GM23338 (cell line): ENCODE data around the gene R3HCC1L. TPM values are rescaled to one million over a fixed set of nuclear protein-coding genes. Genes with fewer than 3 reads are reported as not detected.

Source experiments
- ATAC-seq: fragments of 200-7000 bp; cut with Tn5 transposase; 3 replicates; pipeline ENCODE4 v1.9.1; 2020
- DNase-seq: peaks from one replicate; pipeline ENCODE4 v3.0.0-alpha.2; 2015; ENCODE audit warnings: low spot score
- H2AFZ ChIP-seq: fragments of 200-600 bp; sonication (generic); 2 replicates; pipeline ENCODE4 v1.8.0; 2016; ENCODE audit warnings: antibody characterized with exemption, mild to moderate bottlenecking, moderate library complexity
- H3F3A ChIP-seq: fragments of 200-600 bp; sonication (generic); replicated peaks from 2 replicates; pipeline ENCODE4 v1.8.0; 2017; ENCODE audit warnings: antibody characterized with exemption, mixed run types, low read depth
- H3K27ac ChIP-seq: fragments of 200-600 bp; sonication (generic); 2 replicates; pipeline ENCODE4 v1.6.1; 2016; ENCODE audit warnings: low read depth
- H3K27me3 ChIP-seq: fragments of 200-600 bp; sonication (generic); 2 replicates; pipeline ENCODE4 v1.8.0; 2016; ENCODE audit warnings: mild to moderate bottlenecking, mixed run types, moderate library complexity; ENCODE audit not compliant: insufficient read depth
- H3K36me3 ChIP-seq: fragments of 200-600 bp; sonication (generic); 2 replicates; pipeline ENCODE4 v1.8.0; 2016; ENCODE audit warnings: mild to moderate bottlenecking; ENCODE audit not compliant: insufficient read depth
- H3K4me1 ChIP-seq: fragments of 200-600 bp; sonication (generic); 2 replicates; pipeline ENCODE4 v1.8.0; 2016; ENCODE audit warnings: mild to moderate bottlenecking, moderate library complexity; ENCODE audit not compliant: insufficient read depth
- H3K4me2 ChIP-seq: fragments of 200-600 bp; sonication (generic); 2 replicates; pipeline ENCODE4 v1.7.1; 2017; ENCODE audit warnings: mixed run types
- H3K4me3 ChIP-seq: fragments of 200-600 bp; sonication (generic); 2 replicates; pipeline ENCODE4 v1.6.1; 2016; ENCODE audit warnings: mixed run types
- H3K79me2 ChIP-seq: fragments of 200-600 bp; sonication (generic); replicated peaks from 2 replicates; pipeline ENCODE4 v1.8.0; 2017; ENCODE audit warnings: mild to moderate bottlenecking; ENCODE audit not compliant: insufficient read depth
- H3K9me2 ChIP-seq: fragments of 200-600 bp; sonication (generic); 2 replicates; pipeline ENCODE4 v1.8.0; 2017; ENCODE audit not compliant: insufficient read depth
- H4K20me1 ChIP-seq: fragments of 200-600 bp; sonication (generic); replicated peaks from 2 replicates; pipeline ENCODE4 v1.8.0; 2017; ENCODE audit warnings: mild to moderate bottlenecking; ENCODE audit not compliant: insufficient read depth
- H3K27ac Mint-ChIP-seq: 2 replicates; pipeline ENCODE4 v1.8.0; 2020; ENCODE audit warnings: inconsistent platforms, mild to moderate bottlenecking, moderate library complexity, mixed read lengths
- H3K27me3 Mint-ChIP-seq: 3 replicates; pipeline ENCODE4 v1.8.0; 2022; ENCODE audit warnings: low read depth, mild to moderate bottlenecking, moderate library complexity, mixed read lengths, inconsistent platforms; ENCODE audit not compliant: insufficient read depth, poor library complexity
- H3K36me3 Mint-ChIP-seq: 3 replicates; pipeline ENCODE4 v1.8.0; 2021; ENCODE audit warnings: low read depth, mild to moderate bottlenecking, inconsistent platforms, moderate library complexity, mixed read lengths
- H3K4me1 Mint-ChIP-seq: 3 replicates; pipeline ENCODE4 v1.8.0; 2020; ENCODE audit warnings: mild to moderate bottlenecking, inconsistent platforms, mixed read lengths
- H3K4me3 Mint-ChIP-seq: 3 replicates; pipeline ENCODE4 v1.8.0; 2021; ENCODE audit warnings: moderate library complexity, mild to moderate bottlenecking, inconsistent platforms, mixed read lengths
- H3K9me3 Mint-ChIP-seq: 3 replicates; pipeline ENCODE4 v1.8.0; 2020; ENCODE audit warnings: moderate library complexity, mild to moderate bottlenecking, inconsistent platforms, mixed read lengths
- JUNB ChIP-seq: IDR thresholded peaks from one replicate; pipeline ENCODE4 v1.6.1; 2016; ENCODE audit warnings: antibody characterized with exemption; ENCODE audit not compliant: unreplicated experiment
- ZNF114 ChIP-seq: fragments of 250-450 bp; sonication (Bioruptor Pico); IDR thresholded peaks from 2 replicates; pipeline ENCODE4 v1.5.0; 2020; ENCODE audit warnings: mild to moderate bottlenecking, moderate library complexity
- polyA plus RNA-seq: library from polyadenylated mRNA; unstranded; fragments of >200 nt; fragmentation: Nextera tagmentation; extraction: Ambion mirVana; gene quantifications from 2 replicates; pipeline ENCODE4 v1.2.1, GENCODE V29; 2016
- total RNA-seq: library from RNA; depleted of rRNA; stranded (reverse); fragments of >200 nt; shearing (Covaris generic); gene quantifications from 2 replicates; pipeline ENCODE4 v1.2.3, GENCODE V29; 2014
- TF ChIP-seq, protein P1 (sequence below): fragments of 250-450 bp; sonication (Bioruptor Pico); IDR thresholded peaks from 2 replicates; pipeline ENCODE4 v1.5.0; 2020; ENCODE audit warnings: mild to moderate bottlenecking, moderate library complexity
- TF ChIP-seq, protein P2 (sequence below), 2 experiments: fragments of 200-600 bp in 1 of 2; sonication (generic) in 1 of 2; conservative IDR thresholded peaks; 2 replicates each; pipeline versions ENCODE4 v1.5.1 to v1.6.1; 2016 to 2017; ENCODE audit warnings: antibody characterized with exemption in 2 of 2, low read depth in 2 of 2, mild to moderate bottlenecking in 2 of 2, moderate library complexity in 1 of 2

Gene R3HCC1L
- total and polyA plus RNA-seq, 2 experiments from 2014 or later: 9.3 to 15.8 TPM

DNA sequence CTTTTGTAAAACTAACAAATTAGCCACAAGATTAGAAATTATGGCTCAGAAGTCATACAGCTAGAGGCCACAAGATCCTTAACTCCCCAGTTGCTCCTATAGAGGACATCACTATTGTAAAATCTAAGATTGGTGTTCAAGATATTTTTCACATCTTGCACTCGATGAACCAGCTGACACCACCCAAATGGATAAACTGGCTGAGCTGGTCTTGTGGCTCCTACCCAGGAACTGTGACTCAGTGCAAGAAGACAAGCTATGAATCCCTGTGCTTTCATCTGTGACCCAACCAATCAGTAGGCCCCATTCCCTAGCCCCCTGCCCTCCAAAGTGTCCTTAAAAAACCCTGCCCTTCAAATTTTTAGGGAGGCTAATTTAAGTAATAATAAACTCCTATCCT is 27.9 kb upstream of the R3HCC1L start (continued):
- TF ChIP-seq, protein P1, sequence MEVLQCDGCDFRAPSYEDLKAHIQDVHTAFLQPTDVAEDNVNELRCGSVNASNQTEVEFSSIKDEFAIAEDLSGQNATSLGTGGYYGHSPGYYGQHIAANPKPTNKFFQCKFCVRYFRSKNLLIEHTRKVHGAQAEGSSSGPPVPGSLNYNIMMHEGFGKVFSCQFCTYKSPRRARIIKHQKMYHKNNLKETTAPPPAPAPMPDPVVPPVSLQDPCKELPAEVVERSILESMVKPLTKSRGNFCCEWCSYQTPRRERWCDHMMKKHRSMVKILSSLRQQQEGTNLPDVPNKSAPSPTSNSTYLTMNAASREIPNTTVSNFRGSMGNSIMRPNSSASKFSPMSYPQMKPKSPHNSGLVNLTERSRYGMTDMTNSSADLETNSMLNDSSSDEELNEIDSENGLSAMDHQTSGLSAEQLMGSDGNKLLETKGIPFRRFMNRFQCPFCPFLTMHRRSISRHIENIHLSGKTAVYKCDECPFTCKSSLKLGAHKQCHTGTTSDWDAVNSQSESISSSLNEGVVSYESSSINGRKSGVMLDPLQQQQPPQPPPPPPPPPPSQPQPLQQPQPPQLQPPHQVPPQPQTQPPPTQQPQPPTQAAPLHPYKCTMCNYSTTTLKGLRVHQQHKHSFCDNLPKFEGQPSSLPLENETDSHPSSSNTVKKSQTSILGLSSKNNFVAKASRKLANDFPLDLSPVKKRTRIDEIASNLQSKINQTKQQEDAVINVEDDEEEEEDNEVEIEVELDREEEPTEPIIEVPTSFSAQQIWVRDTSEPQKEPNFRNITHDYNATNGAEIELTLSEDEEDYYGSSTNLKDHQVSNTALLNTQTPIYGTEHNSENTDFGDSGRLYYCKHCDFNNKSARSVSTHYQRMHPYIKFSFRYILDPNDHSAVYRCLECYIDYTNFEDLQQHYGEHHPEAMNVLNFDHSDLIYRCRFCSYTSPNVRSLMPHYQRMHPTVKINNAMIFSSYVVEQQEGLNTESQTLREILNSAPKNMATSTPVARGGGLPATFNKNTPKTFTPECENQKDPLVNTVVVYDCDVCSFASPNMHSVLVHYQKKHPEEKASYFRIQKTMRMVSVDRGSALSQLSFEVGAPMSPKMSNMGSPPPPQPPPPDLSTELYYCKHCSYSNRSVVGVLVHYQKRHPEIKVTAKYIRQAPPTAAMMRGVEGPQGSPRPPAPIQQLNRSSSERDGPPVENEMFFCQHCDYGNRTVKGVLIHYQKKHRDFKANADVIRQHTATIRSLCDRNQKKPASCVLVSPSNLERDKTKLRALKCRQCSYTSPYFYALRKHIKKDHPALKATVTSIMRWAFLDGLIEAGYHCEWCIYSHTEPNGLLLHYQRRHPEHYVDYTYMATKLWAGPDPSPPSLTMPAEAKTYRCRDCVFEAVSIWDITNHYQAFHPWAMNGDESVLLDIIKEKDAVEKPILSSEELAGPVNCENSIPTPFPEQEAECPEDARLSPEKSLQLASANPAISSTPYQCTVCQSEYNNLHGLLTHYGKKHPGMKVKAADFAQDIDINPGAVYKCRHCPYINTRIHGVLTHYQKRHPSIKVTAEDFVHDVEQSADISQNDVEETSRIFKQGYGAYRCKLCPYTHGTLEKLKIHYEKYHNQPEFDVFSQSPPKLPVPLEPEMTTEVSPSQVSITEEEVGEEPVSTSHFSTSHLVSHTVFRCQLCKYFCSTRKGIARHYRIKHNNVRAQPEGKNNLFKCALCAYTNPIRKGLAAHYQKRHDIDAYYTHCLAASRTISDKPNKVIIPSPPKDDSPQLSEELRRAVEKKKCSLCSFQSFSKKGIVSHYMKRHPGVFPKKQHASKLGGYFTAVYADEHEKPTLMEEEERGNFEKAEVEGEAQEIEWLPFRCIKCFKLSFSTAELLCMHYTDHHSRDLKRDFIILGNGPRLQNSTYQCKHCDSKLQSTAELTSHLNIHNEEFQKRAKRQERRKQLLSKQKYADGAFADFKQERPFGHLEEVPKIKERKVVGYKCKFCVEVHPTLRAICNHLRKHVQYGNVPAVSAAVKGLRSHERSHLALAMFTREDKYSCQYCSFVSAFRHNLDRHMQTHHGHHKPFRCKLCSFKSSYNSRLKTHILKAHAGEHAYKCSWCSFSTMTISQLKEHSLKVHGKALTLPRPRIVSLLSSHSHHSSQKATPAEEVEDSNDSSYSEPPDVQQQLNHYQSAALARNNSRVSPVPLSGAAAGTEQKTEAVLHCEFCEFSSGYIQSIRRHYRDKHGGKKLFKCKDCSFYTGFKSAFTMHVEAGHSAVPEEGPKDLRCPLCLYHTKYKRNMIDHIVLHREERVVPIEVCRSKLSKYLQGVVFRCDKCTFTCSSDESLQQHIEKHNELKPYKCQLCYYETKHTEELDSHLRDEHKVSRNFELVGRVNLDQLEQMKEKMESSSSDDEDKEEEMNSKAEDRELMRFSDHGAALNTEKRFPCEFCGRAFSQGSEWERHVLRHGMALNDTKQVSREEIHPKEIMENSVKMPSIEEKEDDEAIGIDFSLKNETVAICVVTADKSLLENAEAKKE: no peak
- no peak for TF ChIP-seq ZNF114 (CRISPR knock-in tag)

DNA sequence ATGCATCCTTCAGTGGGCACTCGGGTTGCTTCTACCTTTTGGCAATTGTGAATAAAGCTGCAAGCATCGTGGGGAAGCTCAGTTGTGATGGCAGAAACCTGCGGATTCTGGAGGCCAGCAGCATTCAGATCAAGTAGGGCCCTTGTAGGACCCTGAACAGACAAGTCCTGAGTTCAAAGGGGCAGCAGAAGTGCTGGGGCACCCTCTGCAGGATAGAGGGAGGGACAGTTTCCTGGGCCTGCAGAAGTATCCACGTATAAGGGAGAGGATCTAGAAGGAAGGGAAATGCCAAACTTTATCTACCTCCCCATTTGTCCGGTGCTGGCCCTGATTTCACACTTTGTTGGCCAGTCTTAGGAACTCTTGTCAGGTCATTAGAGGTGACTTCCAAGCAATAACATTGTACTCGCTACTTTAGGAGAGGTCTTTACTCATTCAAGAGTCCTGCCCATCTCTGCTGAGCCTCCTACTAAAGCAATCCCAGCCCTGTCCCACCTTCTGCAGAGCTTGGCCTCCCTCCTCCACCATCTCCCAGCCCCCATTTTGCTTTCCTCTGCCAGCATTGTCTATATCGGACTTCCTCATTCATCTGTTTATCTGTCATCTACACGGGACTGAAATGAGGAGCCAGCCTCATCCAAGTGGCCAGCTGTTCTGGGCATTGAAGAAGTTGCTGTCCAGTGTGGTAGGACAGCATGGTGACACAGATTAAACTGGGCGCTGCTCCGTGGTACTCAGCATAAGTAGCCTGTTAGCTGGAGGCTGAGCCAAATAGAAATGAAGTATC is 26.6 kb upstream of the R3HCC1L start:
- Mint-ChIP-seq H3K4me1 (0 out of 3 replicates have a peak, but pooled peaks cover 2% of the 10 kb centered on the region), H3K36me3 (no peaks in the 10 kb centered on the region), H3K9me3 (no peaks in the 10 kb centered on the region), H3K27me3 (no peaks in the 10 kb centered on the region), H3K4me3 (no peak overlapping the region), H3K27ac (no peak overlapping the region)
- TF ChIP-seq, protein P2, sequence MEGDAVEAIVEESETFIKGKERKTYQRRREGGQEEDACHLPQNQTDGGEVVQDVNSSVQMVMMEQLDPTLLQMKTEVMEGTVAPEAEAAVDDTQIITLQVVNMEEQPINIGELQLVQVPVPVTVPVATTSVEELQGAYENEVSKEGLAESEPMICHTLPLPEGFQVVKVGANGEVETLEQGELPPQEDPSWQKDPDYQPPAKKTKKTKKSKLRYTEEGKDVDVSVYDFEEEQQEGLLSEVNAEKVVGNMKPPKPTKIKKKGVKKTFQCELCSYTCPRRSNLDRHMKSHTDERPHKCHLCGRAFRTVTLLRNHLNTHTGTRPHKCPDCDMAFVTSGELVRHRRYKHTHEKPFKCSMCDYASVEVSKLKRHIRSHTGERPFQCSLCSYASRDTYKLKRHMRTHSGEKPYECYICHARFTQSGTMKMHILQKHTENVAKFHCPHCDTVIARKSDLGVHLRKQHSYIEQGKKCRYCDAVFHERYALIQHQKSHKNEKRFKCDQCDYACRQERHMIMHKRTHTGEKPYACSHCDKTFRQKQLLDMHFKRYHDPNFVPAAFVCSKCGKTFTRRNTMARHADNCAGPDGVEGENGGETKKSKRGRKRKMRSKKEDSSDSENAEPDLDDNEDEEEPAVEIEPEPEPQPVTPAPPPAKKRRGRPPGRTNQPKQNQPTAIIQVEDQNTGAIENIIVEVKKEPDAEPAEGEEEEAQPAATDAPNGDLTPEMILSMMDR (conservative IDR thresholded peaks at IDR 0.05; ENCODE audit: low read depth in 2 of 2): peak in 1 of 2 experiments; percentile 62; a peak in 3 of 4 replicates
- TF ChIP-seq JUNB: no peak
- peak; percentile 17 for DNase-seq
- no peaks in the 10 kb centered on the region for H3K79me2 ChIP-seq
- no peak overlapping the region for H3K27ac ChIP-seq
- H3K9me2 ChIP-seq: peaks cover 3% of the 10 kb centered on the region; the same call in 1 of the 2 replicates
- H3F3A ChIP-seq: no peaks in the 10 kb centered on the region
- peak; percentile 67; the same call in 2 of the 3 replicates for ATAC-seq
- no peaks in the 10 kb centered on the region for H3K36me3 ChIP-seq
- H2AFZ ChIP-seq: no peak overlapping the region
- H4K20me1 ChIP-seq: no peaks in the 10 kb centered on the region
- H3K4me1 ChIP-seq: no peaks in the 10 kb centered on the region
- no peak overlapping the region for H3K4me2 ChIP-seq
- H3K4me3 ChIP-seq: no peak overlapping the region
- H3K27me3 ChIP-seq: no peaks in the 10 kb centered on the region
